Activated naive CD8-positive, alpha-beta T cell (primary cell): Measurements from ENCODE around the gene SPTBN1.

Experiments used
- H3K27ac Mint-ChIP-seq: one replicate; pipeline ENCODE4 v1.8.0; 2021; ENCODE audit warnings: mixed read lengths
- H3K27me3 Mint-ChIP-seq: one replicate; pipeline ENCODE4 v1.8.0; 2021; ENCODE audit warnings: mixed read lengths
- H3K36me3 Mint-ChIP-seq: one replicate; pipeline ENCODE4 v1.8.0; 2021; ENCODE audit warnings: mixed read lengths
- H3K4me1 Mint-ChIP-seq: one replicate; pipeline ENCODE4 v1.8.0; 2021; ENCODE audit warnings: low read depth, mixed read lengths
- H3K4me3 Mint-ChIP-seq: one replicate; pipeline ENCODE4 v1.8.0; 2021; ENCODE audit warnings: mild to moderate bottlenecking, mixed read lengths
- H3K9me3 Mint-ChIP-seq: one replicate; pipeline ENCODE4 v1.8.0; 2021; ENCODE audit warnings: low read depth, mixed read lengths

The SPTBN1 gene

DNA sequence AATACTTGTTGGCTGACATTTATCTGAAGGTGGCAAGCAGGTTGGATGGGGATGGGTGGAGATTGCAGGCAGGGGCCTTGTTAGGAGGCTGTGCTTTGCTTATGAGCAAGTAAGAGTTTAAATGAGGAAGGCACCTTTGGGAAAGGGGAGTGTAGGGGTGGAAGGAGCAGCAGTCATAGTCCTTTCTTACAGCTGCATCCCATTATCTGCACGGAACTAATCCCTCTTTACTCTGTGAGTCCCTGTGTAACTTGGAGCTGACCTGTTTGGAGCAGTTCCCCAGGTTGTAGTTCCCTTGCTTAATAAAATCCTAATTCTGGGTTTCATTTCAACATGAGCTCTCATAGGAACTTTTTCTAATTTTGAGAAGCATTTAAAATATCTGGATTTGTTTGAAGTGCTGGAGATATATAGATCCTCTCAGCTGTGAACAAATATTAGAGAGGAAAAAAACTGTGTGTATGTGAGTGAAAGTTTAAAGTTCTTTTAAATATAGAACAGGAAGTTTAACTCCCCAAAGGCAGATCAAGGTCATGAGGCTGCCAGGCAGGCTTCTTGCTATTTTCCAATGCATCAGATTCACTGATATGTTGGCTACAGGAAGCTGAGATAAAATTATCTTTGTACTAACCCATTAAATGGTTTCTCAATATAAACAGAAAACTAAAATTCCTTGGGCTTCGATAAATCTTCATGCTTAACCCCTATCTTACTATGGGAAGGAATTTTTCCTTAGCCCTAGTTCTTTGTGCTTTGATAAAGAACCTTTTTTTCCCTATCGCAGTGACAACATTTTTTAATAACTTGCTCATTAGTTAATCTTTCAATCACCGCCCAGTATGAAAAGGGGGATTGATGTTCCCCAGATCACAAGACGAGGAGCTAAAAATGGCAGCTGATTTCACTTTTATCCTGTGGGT lies 162.8 kb downstream of the SPTBN1 start:
- Mint-ChIP-seq H3K4me1 (peaks cover 29% of the 10 kb centered on the region), H3K27me3 (no peaks in the 10 kb centered on the region), H3K36me3 (peaks cover 8% of the 10 kb centered on the region), H3K4me3 (no peak overlapping the region), H3K27ac (peak overlapping the region; percentile 81), H3K9me3 (no peaks in the 10 kb centered on the region)

DNA sequence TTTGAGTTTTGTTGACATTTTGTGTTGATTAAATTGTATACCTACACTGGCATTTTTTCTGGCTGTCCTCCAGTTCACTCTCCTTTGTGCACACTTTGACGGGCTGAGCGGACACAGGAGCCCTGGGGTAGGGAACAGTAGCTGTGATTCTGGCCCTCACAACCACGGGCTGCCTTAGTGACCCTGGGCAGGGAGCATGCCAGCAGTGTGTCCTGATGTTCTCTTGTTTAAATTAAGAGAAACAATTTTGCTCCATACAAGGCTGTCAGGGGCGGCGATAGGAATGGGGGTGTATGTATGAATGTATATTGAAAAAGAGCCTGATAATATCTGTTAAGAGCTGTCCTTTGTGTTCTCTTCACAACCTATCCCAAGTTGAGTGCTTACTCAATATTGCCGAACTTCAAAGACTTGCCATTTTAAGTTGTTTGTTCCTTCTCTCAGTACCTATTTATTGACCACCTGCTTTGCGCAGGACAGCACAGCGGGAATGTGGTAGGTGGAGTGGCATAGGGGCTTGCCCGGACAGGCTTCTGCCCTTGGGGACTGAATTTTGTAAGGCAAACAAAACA lies 163.6 kb downstream of the SPTBN1 start:
- Mint-ChIP-seq H3K27ac (peak overlapping the region; percentile 81), H3K4me1 (peaks cover 27% of the 10 kb centered on the region), H3K9me3 (no peaks in the 10 kb centered on the region), H3K27me3 (no peaks in the 10 kb centered on the region), H3K4me3 (no peak overlapping the region), H3K36me3 (peaks cover 10% of the 10 kb centered on the region)

DNA sequence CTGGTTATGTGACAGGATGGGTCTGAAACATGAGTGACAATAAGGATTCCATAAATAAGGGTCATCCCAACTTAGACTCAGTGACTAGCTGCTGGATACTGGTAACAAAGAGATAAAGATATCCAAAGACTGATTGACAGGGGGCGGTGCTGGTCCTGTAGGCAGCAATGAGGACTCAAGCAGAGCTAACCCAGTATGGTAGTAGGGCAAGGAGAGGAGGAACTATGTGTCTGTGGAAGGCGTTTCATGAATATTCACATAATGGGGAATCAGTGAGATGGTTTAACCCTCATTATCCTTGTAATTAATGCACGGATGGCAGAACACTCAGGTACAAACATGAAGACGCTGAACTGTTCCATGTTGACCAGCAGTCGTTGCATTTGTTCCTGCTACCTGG lies 164.8 kb downstream of the SPTBN1 start:
- Mint-ChIP-seq H3K4me3 (no peak overlapping the region), H3K4me1 (peaks cover 27% of the 10 kb centered on the region), H3K27ac (peak overlapping the region; percentile 64), H3K9me3 (no peaks in the 10 kb centered on the region), H3K27me3 (no peaks in the 10 kb centered on the region), H3K36me3 (peaks cover 10% of the 10 kb centered on the region)

DNA sequence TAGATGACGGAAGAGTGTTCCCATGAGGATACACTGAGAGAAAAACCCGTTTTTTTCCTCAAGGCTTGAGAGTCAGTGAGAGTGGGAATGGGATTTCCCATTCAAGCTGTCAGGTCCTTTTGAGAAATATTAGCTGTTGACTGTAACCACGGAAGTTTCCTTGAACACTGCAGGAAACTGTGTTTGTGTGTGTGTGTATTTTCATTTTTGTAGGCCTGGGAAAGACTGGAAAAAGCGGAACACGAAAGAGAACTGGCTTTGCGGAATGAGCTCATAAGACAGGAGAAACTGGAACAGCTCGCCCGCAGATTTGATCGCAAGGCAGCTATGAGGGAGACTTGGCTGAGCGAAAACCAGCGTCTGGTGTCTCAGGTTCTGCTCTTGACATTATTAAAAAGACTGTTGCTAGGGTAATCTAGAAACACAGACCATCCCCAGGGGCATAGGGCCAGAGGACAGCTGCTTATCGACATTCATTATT lies 168.5 kb downstream of the SPTBN1 start:
- no peak overlapping the region for H3K4me3 Mint-ChIP-seq
- peaks cover 6% of the 10 kb centered on the region for H3K36me3 Mint-ChIP-seq
- no peaks in the 10 kb centered on the region for H3K27me3 Mint-ChIP-seq
- no peaks in the 10 kb centered on the region for H3K9me3 Mint-ChIP-seq
- H3K4me1 Mint-ChIP-seq = peaks cover 8% of the 10 kb centered on the region
- peak overlapping the region; percentile 41 for H3K27ac Mint-ChIP-seq

DNA sequence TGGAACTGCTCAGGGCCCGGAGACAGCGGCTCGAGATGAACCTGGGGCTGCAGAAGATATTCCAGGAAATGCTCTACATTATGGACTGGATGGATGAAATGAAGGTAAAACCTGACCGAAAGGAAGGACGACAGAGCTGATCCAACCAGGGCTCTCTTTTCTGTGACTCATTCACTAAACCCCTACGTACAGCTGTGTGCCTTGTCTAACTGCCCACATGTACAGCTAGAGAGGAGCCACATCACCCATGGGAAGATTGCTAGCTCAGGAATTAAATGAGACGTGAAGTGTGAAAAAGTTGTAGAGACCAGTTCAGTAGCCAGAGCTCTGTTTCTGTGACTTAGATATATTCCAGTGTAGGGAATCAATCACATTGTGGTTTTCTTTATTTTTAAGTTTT lies 170.0 kb downstream of the SPTBN1 start:
- H3K27me3 Mint-ChIP-seq = no peaks in the 10 kb centered on the region
- H3K4me1 Mint-ChIP-seq = peaks cover 4% of the 10 kb centered on the region
- no peaks in the 10 kb centered on the region for H3K9me3 Mint-ChIP-seq
- peak overlapping the region; percentile 41 for H3K27ac Mint-ChIP-seq
- peaks cover 10% of the 10 kb centered on the region for H3K36me3 Mint-ChIP-seq
- H3K4me3 Mint-ChIP-seq = no peak overlapping the region

DNA sequence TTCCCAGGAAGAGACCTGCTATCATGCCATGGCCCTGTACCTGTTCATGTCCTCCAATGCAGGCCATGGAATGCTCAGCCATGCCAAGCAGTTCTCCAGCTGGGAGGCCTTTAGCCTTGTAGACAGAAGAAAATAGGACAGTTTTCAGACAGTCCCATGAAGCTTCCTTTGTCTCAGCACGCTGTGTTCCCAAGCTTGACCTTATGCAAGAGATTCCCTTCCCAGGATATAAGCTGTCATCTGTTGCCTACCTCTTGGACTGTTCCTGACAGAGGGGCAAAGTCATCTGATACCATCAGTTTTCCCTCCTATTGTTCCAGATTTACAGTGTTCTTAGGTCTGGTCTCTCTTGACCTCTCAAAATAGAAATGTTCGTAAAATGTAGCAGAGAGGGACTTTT lies 170.8 kb downstream of the SPTBN1 start:
- peak overlapping the region; percentile 54 for H3K27ac Mint-ChIP-seq
- peaks cover 10% of the 10 kb centered on the region for H3K36me3 Mint-ChIP-seq

DNA sequence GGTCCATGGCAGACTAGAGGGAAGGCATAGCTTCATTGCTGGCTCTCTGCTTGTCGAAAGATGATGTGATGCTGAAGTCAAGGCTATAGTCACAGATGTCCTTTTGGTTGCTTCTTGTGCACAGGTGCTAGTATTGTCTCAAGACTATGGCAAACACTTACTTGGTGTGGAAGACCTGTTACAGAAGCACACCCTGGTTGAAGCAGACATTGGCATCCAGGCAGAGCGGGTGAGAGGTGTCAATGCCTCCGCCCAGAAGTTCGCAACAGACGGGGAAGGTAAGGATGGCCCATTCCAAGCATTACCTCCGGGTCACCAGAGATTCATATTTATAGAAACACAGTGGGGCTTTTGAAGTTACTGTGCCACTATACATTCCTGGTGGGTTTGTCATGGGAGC lies 171.8 kb downstream of the SPTBN1 start:
- Mint-ChIP-seq H3K36me3 (peaks cover 13% of the 10 kb centered on the region), H3K9me3 (no peaks in the 10 kb centered on the region), H3K4me1 (peaks cover 10% of the 10 kb centered on the region), H3K4me3 (no peak overlapping the region), H3K27ac (peak overlapping the region; percentile 79), H3K27me3 (no peaks in the 10 kb centered on the region)

More for the DNA sequence above, 170.8 kb downstream of the SPTBN1 start:
- H3K27me3 Mint-ChIP-seq = no peaks in the 10 kb centered on the region
- H3K9me3 Mint-ChIP-seq = no peaks in the 10 kb centered on the region
- H3K4me3 Mint-ChIP-seq = no peak overlapping the region
- H3K4me1 Mint-ChIP-seq = peaks cover 4% of the 10 kb centered on the region

DNA sequence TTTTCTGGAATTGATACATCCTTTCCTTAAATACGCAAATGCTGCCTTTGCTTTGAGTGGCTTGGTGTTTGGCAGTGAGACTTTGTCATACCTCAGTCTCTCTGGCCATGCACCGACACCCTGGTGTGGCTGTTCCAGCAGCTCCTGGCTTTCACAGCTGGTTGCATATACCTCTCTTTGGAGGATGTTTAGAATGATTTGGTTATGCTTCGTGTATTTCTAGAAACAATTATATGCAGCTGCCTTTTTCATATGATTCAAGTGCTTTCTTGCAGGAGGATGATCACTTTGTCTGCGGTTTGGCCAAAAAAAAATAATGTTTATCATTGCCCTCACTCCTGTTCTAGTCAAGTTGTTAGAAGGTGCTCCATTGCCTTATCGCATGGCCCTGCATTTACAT lies 172.3 kb downstream of the SPTBN1 start:
- H3K27ac Mint-ChIP-seq = peak overlapping the region; percentile 61
- no peaks in the 10 kb centered on the region for H3K9me3 Mint-ChIP-seq
- peaks cover 10% of the 10 kb centered on the region for H3K4me1 Mint-ChIP-seq
- no peaks in the 10 kb centered on the region for H3K27me3 Mint-ChIP-seq
- H3K4me3 Mint-ChIP-seq = no peak overlapping the region
- peaks cover 13% of the 10 kb centered on the region for H3K36me3 Mint-ChIP-seq

DNA sequence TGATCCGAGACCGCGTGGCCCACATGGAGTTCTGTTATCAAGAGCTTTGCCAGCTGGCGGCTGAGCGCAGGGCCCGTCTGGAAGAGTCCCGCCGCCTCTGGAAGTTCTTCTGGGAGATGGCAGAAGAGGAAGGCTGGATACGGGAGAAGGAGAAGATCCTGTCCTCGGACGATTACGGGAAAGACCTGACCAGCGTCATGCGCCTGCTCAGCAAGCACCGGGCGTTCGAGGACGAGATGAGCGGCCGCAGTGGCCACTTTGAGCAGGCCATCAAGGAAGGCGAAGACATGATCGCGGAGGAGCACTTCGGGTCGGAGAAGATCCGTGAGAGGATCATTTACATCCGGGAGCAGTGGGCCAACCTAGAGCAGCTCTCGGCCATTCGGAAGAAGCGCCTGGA lies 172.8 kb downstream of the SPTBN1 start:
- Mint-ChIP-seq H3K9me3 (no peaks in the 10 kb centered on the region), H3K27ac (peak overlapping the region; percentile 61), H3K36me3 (peaks cover 13% of the 10 kb centered on the region), H3K4me1 (peaks cover 11% of the 10 kb centered on the region), H3K4me3 (no peak overlapping the region), H3K27me3 (no peaks in the 10 kb centered on the region)

DNA sequence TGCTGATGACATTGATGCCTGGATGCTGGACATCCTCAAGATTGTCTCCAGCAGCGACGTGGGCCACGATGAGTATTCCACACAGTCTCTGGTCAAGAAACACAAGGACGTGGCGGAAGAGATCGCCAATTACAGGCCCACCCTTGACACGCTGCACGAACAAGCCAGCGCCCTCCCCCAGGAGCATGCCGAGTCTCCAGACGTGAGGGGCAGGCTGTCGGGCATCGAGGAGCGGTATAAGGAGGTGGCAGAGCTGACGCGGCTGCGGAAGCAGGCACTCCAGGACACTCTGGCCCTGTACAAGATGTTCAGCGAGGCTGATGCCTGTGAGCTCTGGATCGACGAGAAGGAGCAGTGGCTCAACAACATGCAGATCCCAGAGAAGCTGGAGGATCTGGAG lies 173.3 kb downstream of the SPTBN1 start:
- Mint-ChIP-seq H3K9me3 (no peaks in the 10 kb centered on the region), H3K4me1 (peaks cover 15% of the 10 kb centered on the region), H3K4me3 (no peak overlapping the region), H3K27me3 (no peaks in the 10 kb centered on the region), H3K36me3 (peaks cover 13% of the 10 kb centered on the region), H3K27ac (peak overlapping the region; percentile 10)

DNA sequence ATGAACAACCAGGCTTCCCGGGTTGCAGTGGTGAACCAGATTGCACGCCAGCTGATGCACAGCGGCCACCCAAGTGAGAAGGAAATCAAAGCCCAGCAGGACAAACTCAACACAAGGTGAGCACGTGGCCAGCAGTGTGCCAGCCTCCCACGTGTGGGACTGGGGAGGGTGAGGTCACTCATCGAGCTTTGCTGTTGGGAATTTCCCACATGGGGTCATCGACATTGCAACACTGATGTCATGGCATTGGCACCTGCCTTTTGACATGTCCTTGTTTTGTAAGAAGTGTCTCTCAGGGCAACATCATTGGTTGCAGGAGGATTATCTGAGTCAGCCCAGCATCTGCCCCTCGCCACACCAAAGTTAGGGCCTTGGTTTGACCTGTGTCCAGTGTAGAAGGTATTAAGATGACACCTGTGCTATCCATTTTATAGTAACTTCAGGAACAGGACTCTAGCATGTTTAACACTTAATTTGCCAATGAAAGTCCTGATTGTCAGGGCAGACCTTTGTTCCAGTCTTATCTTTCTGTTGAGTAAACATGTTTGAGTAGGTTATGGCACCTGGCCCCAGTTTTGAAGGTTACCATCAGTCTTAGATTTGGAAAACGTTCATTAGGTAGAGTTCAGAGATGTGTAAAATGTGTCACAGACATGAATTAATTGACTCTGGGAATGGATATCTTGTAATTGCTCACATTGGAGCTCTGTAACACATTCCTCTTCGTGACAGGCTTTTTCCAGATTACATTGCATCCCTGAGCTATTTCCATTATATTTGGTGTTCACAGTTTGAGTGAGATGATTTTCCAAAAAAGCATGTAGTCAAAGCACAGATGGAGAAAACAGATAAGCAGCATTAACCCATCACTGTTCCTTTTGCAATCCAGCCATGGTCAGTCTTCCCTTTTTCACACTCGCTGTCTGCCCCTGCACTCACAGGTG lies 174.1 kb downstream of the SPTBN1 start:
- no peaks in the 10 kb centered on the region for H3K9me3 Mint-ChIP-seq
- H3K36me3 Mint-ChIP-seq = peaks cover 11% of the 10 kb centered on the region
- H3K27me3 Mint-ChIP-seq = no peaks in the 10 kb centered on the region
- peak overlapping the region; percentile 50 for H3K27ac Mint-ChIP-seq
- no peak overlapping the region for H3K4me3 Mint-ChIP-seq
- H3K4me1 Mint-ChIP-seq = peaks cover 22% of the 10 kb centered on the region

DNA sequence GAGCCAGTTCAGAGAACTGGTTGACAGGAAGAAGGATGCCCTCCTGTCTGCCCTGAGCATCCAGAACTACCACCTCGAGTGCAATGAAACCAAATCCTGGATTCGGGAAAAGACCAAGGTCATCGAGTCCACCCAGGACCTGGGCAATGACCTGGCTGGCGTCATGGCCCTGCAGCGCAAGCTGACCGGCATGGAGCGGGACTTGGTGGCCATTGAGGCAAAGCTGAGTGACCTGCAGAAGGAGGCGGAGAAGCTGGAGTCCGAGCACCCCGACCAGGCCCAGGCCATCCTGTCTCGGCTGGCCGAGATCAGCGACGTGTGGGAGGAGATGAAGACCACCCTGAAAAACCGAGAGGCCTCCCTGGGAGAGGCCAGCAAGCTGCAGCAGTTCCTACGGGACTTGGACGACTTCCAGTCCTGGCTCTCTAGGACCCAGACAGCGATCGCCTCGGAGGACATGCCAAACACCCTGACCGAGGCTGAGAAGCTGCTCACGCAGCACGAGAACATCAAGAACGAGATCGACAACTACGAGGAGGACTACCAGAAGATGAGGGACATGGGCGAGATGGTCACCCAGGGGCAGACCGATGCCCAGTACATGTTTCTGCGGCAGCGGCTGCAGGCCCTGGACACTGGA lies 174.9 kb downstream of the SPTBN1 start:
- H3K4me1 Mint-ChIP-seq = peaks cover 25% of the 10 kb centered on the region
- no peaks in the 10 kb centered on the region for H3K9me3 Mint-ChIP-seq
- no peak overlapping the region for H3K27ac Mint-ChIP-seq

DNA sequence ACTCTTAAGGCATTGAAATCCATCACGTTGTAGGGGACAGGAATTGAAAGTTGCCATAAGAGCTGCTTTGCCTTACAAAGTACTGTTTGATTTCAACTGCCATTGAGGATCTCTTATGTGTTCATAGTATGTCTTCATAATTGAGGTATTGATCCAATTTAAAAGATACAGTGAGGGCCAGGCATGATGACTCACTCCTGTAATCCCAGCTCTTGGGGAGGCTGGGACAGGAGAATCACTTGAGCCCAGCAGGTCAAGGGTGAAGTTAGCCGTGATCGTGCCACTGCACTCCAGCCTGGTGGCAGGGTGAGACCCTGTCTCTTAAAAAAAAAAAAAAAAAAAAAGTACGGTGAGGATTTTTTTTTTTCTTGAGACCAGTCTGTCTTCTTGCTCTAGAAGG lies 175.6 kb downstream of the SPTBN1 start:
- H3K4me1 Mint-ChIP-seq = peaks cover 25% of the 10 kb centered on the region
- H3K4me3 Mint-ChIP-seq = no peak overlapping the region
- no peaks in the 10 kb centered on the region for H3K27me3 Mint-ChIP-seq
- peaks cover 11% of the 10 kb centered on the region for H3K36me3 Mint-ChIP-seq
- H3K27ac Mint-ChIP-seq = no peak overlapping the region
- no peaks in the 10 kb centered on the region for H3K9me3 Mint-ChIP-seq

More for the DNA sequence above, 174.9 kb downstream of the SPTBN1 start:
- no peaks in the 10 kb centered on the region for H3K27me3 Mint-ChIP-seq
- peaks cover 11% of the 10 kb centered on the region for H3K36me3 Mint-ChIP-seq
- H3K4me3 Mint-ChIP-seq = no peak overlapping the region
